H1 (cell line): Measurements from ENCODE around the gene TNFRSF18. TPM values are rescaled to one million over a fixed set of nuclear protein-coding genes. Genes with fewer than 3 reads are reported as not detected.

Experiments
- CTCF ChIA-PET: fragments of 300-600 bp; sonication (Branson Sonifier 250); formaldehyde crosslinking; loops from one replicate; lab custom pipeline; 2021; ENCODE audit not compliant: partially characterized antibody; lab: Charles Lee
- POLR2A ChIA-PET: fragments of 300-600 bp; sonication (Branson Sonifier 250); formaldehyde crosslinking; loops from one replicate; lab custom pipeline; 2021; ENCODE audit warnings: inconsistent platforms; ENCODE audit not compliant: partially characterized antibody; lab: Charles Lee
- DNase-seq, 2 experiments: peaks; one replicate each; pipeline versions ENCODE4 v3.0.0 to v3.0.0-alpha.2; 2010 to 2022; ENCODE audit warnings: low spot score in 2 of 2, low read depth in 1 of 2, mixed read lengths in 1 of 2
- FAIRE-seq: peaks from 2 replicates; lab custom pipeline; 2011; peaks lifted over from hg19 to GRCh38; lab: Jason Lieb, UNC
- H2AFZ ChIP-seq: 2 replicates; pipeline ENCODE4 v1.8.1; 2012; ENCODE audit warnings: low read length, inconsistent platforms
- H2AK5ac ChIP-seq: 2 replicates; pipeline ENCODE4 v1.6.1; 2013; ENCODE audit warnings: low read depth, low read length
- H2BK120ac ChIP-seq: replicated peaks from 2 replicates; pipeline ENCODE3; 2013; ENCODE audit warnings: low read depth, low read length, inconsistent platforms
- H2BK12ac ChIP-seq: 2 replicates; pipeline ENCODE4 v1.6.1; 2013; ENCODE audit warnings: low read depth, low read length
- H2BK15ac ChIP-seq: 2 replicates; pipeline ENCODE4 v1.6.1; 2013; ENCODE audit warnings: low read length
- H2BK20ac ChIP-seq: 2 replicates; pipeline ENCODE4 v1.6.1; 2013; ENCODE audit warnings: low read length
- H2BK5ac ChIP-seq: 2 replicates; pipeline ENCODE4 v1.6.1; 2013; ENCODE audit warnings: low read depth, low read length
- H3K14ac ChIP-seq: 2 replicates; pipeline ENCODE4 v1.6.1; 2013; ENCODE audit warnings: inconsistent platforms; ENCODE audit not compliant: insufficient read length
- H3K18ac ChIP-seq: 2 replicates; pipeline ENCODE4 v1.6.1; 2013; ENCODE audit warnings: low read length; ENCODE audit errors: extremely low read depth
- H3K23ac ChIP-seq: 2 replicates; pipeline ENCODE4 v1.6.1; 2013; ENCODE audit warnings: inconsistent platforms; ENCODE audit not compliant: insufficient read length
- H3K23me2 ChIP-seq: 2 replicates; pipeline ENCODE4 v1.6.1; 2013; ENCODE audit warnings: low read depth, low read length
- H3K27ac ChIP-seq: 2 replicates; pipeline ENCODE4 v1.6.1; 2011; ENCODE audit warnings: low read depth, low read length, inconsistent platforms
- H3K27me3 ChIP-seq, 4 experiments: replicated peaks in 1 of 4; 1 replicate in 1 of 4; 2 replicates in 3 of 4; pipeline versions ENCODE4 v1.6.1 to v1.8.1; 2011 to 2013; ENCODE audit warnings: low read length in 3 of 4, mild to moderate bottlenecking in 3 of 4, inconsistent platforms in 2 of 4, mixed read lengths in 2 of 4, moderate library complexity in 1 of 4; ENCODE audit not compliant: control insufficient read depth in 3 of 4, insufficient read depth in 3 of 4; ENCODE audit errors: extremely low read depth in 1 of 4
- H3K36me3 ChIP-seq, 4 experiments: 2 replicates each; pipeline versions ENCODE4 v1.6.1 to v1.8.1; 2011 to 2013; ENCODE audit warnings: mild to moderate bottlenecking in 4 of 4, low read length in 3 of 4, moderate library complexity in 2 of 4, control low read depth in 1 of 4, inconsistent platforms in 1 of 4; ENCODE audit not compliant: insufficient read depth in 4 of 4, control insufficient read depth in 2 of 4
- H3K4ac ChIP-seq: replicated peaks from 2 replicates; pipeline ENCODE3; 2013; ENCODE audit warnings: low read length, low read depth, mixed read lengths, inconsistent platforms; ENCODE audit not compliant: insufficient read length
- H3K4me1 ChIP-seq, 4 experiments: replicated peaks in 1 of 4; 1 replicate in 1 of 4; 2 replicates in 3 of 4; pipeline versions ENCODE4 v1.6.1 to v1.8.1; 2011 to 2013; ENCODE audit warnings: low read length in 3 of 4, inconsistent platforms in 2 of 4, mixed read lengths in 1 of 4; ENCODE audit not compliant: insufficient read depth in 4 of 4, control insufficient read depth in 3 of 4
- H3K4me2 ChIP-seq, 2 experiments: 2 replicates each; pipeline versions ENCODE4 v1.6.1 to v1.8.1; 2011 to 2013; ENCODE audit warnings: low read depth in 2 of 2, low read length in 2 of 2, control low read depth in 1 of 2, inconsistent platforms in 1 of 2, mild to moderate bottlenecking in 1 of 2; ENCODE audit not compliant: insufficient read depth in 1 of 2
- H3K4me3 ChIP-seq, 4 experiments: fragments of 200-600, 300-600 bp in 1 of 4; sonication (generic), shearing (Covaris generic), sonication (Bioruptor Twin) in 1 of 4; 2 replicates each; pipeline versions ENCODE4 v1.5.1 to v1.8.1; 2011 to 2016; ENCODE audit warnings: low read length in 4 of 4, low read depth in 3 of 4, control low read depth in 2 of 4, inconsistent platforms in 2 of 4, mild to moderate bottlenecking in 2 of 4, mixed read lengths in 1 of 4, moderate library complexity in 1 of 4; ENCODE audit not compliant: insufficient read depth in 2 of 4; ENCODE audit errors: extremely low read depth in 1 of 4
- H3K56ac ChIP-seq: replicated peaks from 2 replicates; pipeline ENCODE3; 2013; ENCODE audit warnings: low read depth, mild to moderate bottlenecking, mixed read lengths, low read length, inconsistent platforms; ENCODE audit not compliant: insufficient read length
- H3K79me1 ChIP-seq: 2 replicates; pipeline ENCODE4 v1.6.1; 2013; ENCODE audit warnings: low read depth, low read length, control low read depth
- H3K79me2 ChIP-seq, 2 experiments: 2 replicates each; pipeline versions ENCODE4 v1.6.1 to v1.8.1; 2012 to 2013; ENCODE audit warnings: low read length in 2 of 2, mild to moderate bottlenecking in 2 of 2, inconsistent platforms in 1 of 2; ENCODE audit not compliant: insufficient read depth in 2 of 2, control insufficient read depth in 1 of 2
- H3K9ac ChIP-seq, 4 experiments: replicated peaks in 1 of 4; 1 replicate in 1 of 4; 2 replicates in 3 of 4; pipeline versions ENCODE4 v1.6.1 to v1.8.1; 2011 to 2013; ENCODE audit warnings: low read depth in 3 of 4, low read length in 3 of 4, control low read depth in 2 of 4, mild to moderate bottlenecking in 2 of 4, moderate library complexity in 2 of 4, inconsistent platforms in 1 of 4; ENCODE audit errors: extremely low read depth in 1 of 4
- H3K9me3 ChIP-seq, 2 experiments: 2 replicates each; pipeline versions ENCODE4 v1.6.1 to v1.8.1; 2012 to 2013; ENCODE audit warnings: mild to moderate bottlenecking in 2 of 2, moderate library complexity in 2 of 2, control low read depth in 1 of 2, inconsistent platforms in 1 of 2, low read depth in 1 of 2, low read length in 1 of 2, mixed read lengths in 1 of 2; ENCODE audit not compliant: insufficient read depth in 2 of 2
- H4K20me1 ChIP-seq, 2 experiments: replicated peaks in 1 of 2; 2 replicates each; pipeline versions ENCODE3 to v1.8.1; 2011 to 2013; ENCODE audit warnings: inconsistent platforms in 2 of 2, low read length in 2 of 2, mild to moderate bottlenecking in 1 of 2; ENCODE audit not compliant: insufficient read depth in 2 of 2, control insufficient read depth in 1 of 2
- H4K5ac ChIP-seq: 2 replicates; pipeline ENCODE4 v1.6.1; 2013; ENCODE audit warnings: low read length, low read depth, mixed read lengths, inconsistent platforms; ENCODE audit not compliant: insufficient read length
- H4K8ac ChIP-seq: 2 replicates; pipeline ENCODE4 v1.8.0; 2013; ENCODE audit warnings: mild to moderate bottlenecking, moderate library complexity, low read length, inconsistent platforms; ENCODE audit not compliant: insufficient read depth; ENCODE audit errors: extremely low read depth
- H4K91ac ChIP-seq: replicated peaks from 2 replicates; pipeline ENCODE3; 2013; ENCODE audit warnings: low read length, mixed read lengths, inconsistent platforms; ENCODE audit not compliant: insufficient read length
- CEBPB ChIP-seq: IDR thresholded peaks from 2 replicates; pipeline ENCODE4 v1.6.1; 2012; ENCODE audit warnings: low read depth, low read length
- POLR2A ChIP-seq, 2 experiments: IDR thresholded peaks; 1 replicate in 1 of 2; 2 replicates in 1 of 2; pipeline ENCODE4 v1.6.1; 2011; ENCODE audit warnings: low read depth in 2 of 2, low read length in 2 of 2, mild to moderate bottlenecking in 2 of 2; ENCODE audit errors: control extremely low read depth in 1 of 2
- USF2 ChIP-seq: IDR thresholded peaks from 2 replicates; pipeline ENCODE4 v1.6.1; 2011; ENCODE audit warnings: low read length, improper control_type of control experiment
- WGBS, 2 experiments: shearing (Covaris generic) in 1 of 2; methylation state at CpG; one replicate each; pipeline versions ENCODE4 v1.1.6 to v1.1.7; 2013 to 2015; ENCODE audit warnings: low lambda C conversion rate in 2 of 2, mixed read lengths in 2 of 2, inconsistent platforms in 1 of 2, low coverage in 1 of 2, missing lambda C conversion rate in 1 of 2; ENCODE audit not compliant: insufficient replicate concordance in 2 of 2, insufficient coverage in 1 of 2, insufficient read length in 1 of 2; ENCODE audit errors: extremely low coverage in 1 of 2, missing lambda C conversion rate in 1 of 2; 5-methylcytosine and 5-hydroxymethylcytosine counted together
- polyA plus RNA-seq, 7 experiments: library from polyadenylated mRNA; depleted of rRNA in 3 of 7; stranded (reverse) in 5 of 7; unstranded in 2 of 7; fragments of >200 nt in 5 of 7; fragments of 200-250 nt in 2 of 7; gene quantifications; 1 replicate in 5 of 7; 2 replicates in 1 of 7; 4 replicates in 1 of 7; pipeline versions ENCODE4 v1.2.1 to v1.2.3, GENCODE V29; 2011 to 2013; ENCODE audit warnings: missing spikeins in 2 of 7, mixed read lengths in 2 of 7
- total RNA-seq: library from RNA; stranded (reverse); fragmentation: NEBNext Ultra II Directional; extraction: Animal tissue kit (Norgen Biotek cat#: 25700); gene quantifications from 2 replicates; pipeline ENCODE4 v1.2.1, GENCODE V29; 2021

The TNFRSF18 gene
- total and polyA plus RNA-seq, 2 of the 8 experiments (the other 6 are each of a cell fraction or from before 2014, with no cell fraction given): 1.5 to 2.5 TPM

- no peak overlapping the region for H3K9ac ChIP-seq
- H2BK5ac ChIP-seq: no peak overlapping the region
- H4K20me1 ChIP-seq: peaks cover 2 to 14% of the 10 kb centered on the region in 2 experiments
- no peak overlapping the region for H3K14ac ChIP-seq
- no peak overlapping the region for H3K4me3 ChIP-seq
- H3K23ac ChIP-seq: no peak overlapping the region
- DNase-seq (no peak), FAIRE-seq (no peak)
- H3K79me2 ChIP-seq: peaks cover 0 to 1% of the 10 kb centered on the region in 2 experiments; a peak in 1 of 4 replicates
- 92% methylated on average over 19 of the region's 19 CpGs; no CpG with 5 or more reads in 1 of the 2 experiments for whole genome bisulfite sequencing, 2 experiments
- H2BK12ac ChIP-seq: no peak overlapping the region
- CTCF ChIA-PET: interaction anchor here (0.8 to 1.4 kb wide), 7 partner anchors 8 to 116 kb away, joined by 3 to 5 read pairs (median 4); no protein-coding TSS in a partner anchor
- POLR2A ChIA-PET: interaction anchor here (0.6 to 1.6 kb wide), 5 partner anchors 8 to 116 kb away, joined by 3 to 8 read pairs (median 4); partner anchors contain the start of gene C1QTNF12
- H3K27me3 ChIP-seq: no peaks in the 10 kb centered on the region; a peak in 2 of 7 replicates
- no peak overlapping the region for H2BK15ac ChIP-seq
- no peak overlapping the region for H3K18ac ChIP-seq
- no peak overlapping the region for H3K4ac ChIP-seq
- H4K8ac ChIP-seq: no peak overlapping the region
- H3K23me2 ChIP-seq: no peaks in the 10 kb centered on the region
- no peak overlapping the region for H3K27ac ChIP-seq
- no peak for TF ChIP-seq CEBPB
- TF ChIP-seq USF2: no peak
- TF ChIP-seq POLR2A (IDR thresholded peaks at IDR 0.05; ENCODE audit: control extremely low read depth in 1 of 2, low read depth in 2 of 2, low read length in 2 of 2): 0 out of 3 replicates have a peak, but pooled peaks of 1 of the 2 experiments have one; percentile 23
- no peak overlapping the region for H2BK120ac ChIP-seq
- H3K79me1 ChIP-seq: peaks cover 9% of the 10 kb centered on the region; the same call in 1 of the 2 replicates
- no peaks in the 10 kb centered on the region for H3K36me3 ChIP-seq
- no peak overlapping the region for H2BK20ac ChIP-seq
- no peaks in the 10 kb centered on the region for H3K9me3 ChIP-seq
- no peak overlapping the region for H2AK5ac ChIP-seq
- no peak overlapping the region for H3K56ac ChIP-seq
- no peak overlapping the region for H3K4me2 ChIP-seq
- H3K4me1 ChIP-seq: peaks cover 0 to 6% (median 2%) of the 10 kb centered on the region in 4 experiments; a peak in 2 of 7 replicates
- no peak overlapping the region for H4K5ac ChIP-seq
- H2AFZ ChIP-seq: no peak overlapping the region
- no peak overlapping the region for H4K91ac ChIP-seq
Measured at GRCh38 chr1:1238702-1239178, 32.3 kb upstream of the TNFRSF18 start.
